ENCODE measurements around the gene GNG12.

The GNG12 gene

DNA sequence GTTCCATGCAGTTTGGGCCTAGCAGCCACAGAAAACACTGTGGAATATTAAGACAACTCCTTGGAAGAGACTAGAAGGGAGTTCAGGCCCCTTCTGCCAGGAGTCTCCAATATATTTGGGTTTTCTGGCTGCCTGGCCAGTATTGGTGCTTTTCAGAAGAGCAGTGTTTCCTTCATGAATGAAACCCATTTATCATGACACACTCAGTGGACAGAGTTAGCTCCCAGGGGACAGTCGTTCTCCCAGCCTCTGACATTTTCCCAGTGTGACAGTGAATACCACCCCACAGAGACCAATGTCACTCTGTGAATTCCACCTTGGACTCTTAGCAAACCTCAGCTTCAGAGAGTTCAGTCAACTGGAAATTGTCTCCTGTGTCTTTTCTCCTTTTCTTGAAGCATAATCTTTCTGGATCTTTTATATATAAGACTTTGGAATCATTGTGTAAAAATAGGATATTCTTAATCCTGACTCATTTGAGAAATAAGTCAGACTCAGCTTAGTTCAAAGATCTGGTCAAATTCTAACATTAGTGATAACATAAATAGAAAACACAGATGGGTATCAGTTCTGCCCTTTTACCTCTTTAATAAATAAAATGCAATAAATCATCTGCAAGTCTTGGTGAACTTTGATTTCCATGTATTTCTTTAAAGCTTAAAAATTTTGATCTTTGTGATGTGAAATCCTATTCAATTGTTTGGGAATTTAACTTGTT, 40.4 kb downstream of the GNG12 start:
- no peak overlapping the region for H3K27ac ChIP-seq
- TF ChIP-seq CTCF (conservative IDR thresholded peaks at IDR 0.05; ENCODE audit: low read depth), result no peak
- no peak for DNase-seq (ENCODE audit: low spot score)
- POLR2A ChIA-PET (ENCODE audit: low non-redundant PET), result no interaction called here
- CTCF ChIA-PET, result interaction anchor here (0.6 kb wide), 1 partner anchor 43 kb away, joined by 3 read pairs; no protein-coding TSS in a partner anchor

DNA sequence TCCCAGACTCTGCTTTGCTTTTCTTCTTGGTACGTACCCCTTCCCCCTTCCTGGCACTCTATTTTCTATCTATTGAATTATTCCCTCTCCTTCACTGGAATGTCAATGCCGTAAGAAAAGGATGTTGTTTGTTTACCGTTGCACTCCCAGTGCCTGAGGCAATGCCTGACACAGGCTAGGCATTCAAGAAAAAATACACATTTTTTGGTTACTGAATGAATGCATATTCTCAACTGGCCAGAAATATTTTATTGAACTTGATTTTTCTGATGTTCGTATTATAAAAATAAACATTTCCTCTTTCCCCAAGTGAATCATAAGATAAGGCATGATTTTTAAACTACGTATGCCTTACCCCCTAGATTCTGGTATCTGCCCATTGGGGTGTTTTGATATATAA, 41.2 kb downstream of the GNG12 start:
- TF ChIP-seq CTCF (conservative IDR thresholded peaks at IDR 0.05; ENCODE audit: low read depth), result no peak
- ChIA-PET CTCF (interaction anchor here (1.1 kb wide), 1 partner anchor 27 kb away, joined by 3 read pairs; no protein-coding TSS in a partner anchor), POLR2A (ENCODE audit: low non-redundant PET) (no interaction called here)
- peak; percentile 59 for DNase-seq (ENCODE audit: low spot score)
- H3K27ac ChIP-seq, result no peak overlapping the region; the same call in 1 of the 2 replicates

DNA sequence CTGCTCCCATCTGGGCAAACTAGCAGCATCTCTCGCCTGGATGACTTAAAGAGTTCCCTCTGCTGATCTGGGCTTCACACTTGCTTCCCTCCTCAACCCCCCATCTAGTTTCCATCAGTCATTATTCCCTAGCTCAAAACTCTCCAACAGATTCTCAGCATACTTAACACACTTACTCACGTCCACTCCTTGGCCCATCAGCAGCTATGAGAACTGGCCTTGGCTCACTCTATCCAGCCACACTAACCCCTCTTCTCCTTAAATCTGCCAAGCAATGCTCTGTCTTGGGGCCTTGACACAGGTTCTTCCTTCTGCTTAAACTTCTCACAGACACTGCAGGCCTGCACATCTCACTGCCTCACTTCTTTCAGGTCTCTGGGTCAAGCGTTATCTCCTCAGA, 41.6 kb downstream of the GNG12 start:
- TF ChIP-seq CTCF (conservative IDR thresholded peaks at IDR 0.05; ENCODE audit: low read depth), result no peak
- ChIA-PET POLR2A (ENCODE audit: low non-redundant PET) (no interaction called here), CTCF (interaction anchor here (0.7 to 1.1 kb wide), 2 partner anchors 26 to 40 kb away, joined by 3 read pairs; no protein-coding TSS in a partner anchor)
- DNase-seq (ENCODE audit: low spot score), result peak; percentile 79
- no peak overlapping the region; the same call in 1 of the 2 replicates for H3K27ac ChIP-seq

- ChIA-PET CTCF (interaction anchor here (0.7 to 1.1 kb wide), 3 partner anchors 26 to 256 kb away, joined by 3 read pairs; no protein-coding TSS in a partner anchor), POLR2A (ENCODE audit: low non-redundant PET) (no interaction called here)
- no peak for TF ChIP-seq CTCF (conservative IDR thresholded peaks at IDR 0.05; ENCODE audit: low read depth)
- DNase-seq (ENCODE audit: low spot score), result no peak
- H3K27ac ChIP-seq, result no peak overlapping the region
Measured at GRCh38 chr1:67791261-67791660, 42.0 kb downstream of the GNG12 start.

DNA sequence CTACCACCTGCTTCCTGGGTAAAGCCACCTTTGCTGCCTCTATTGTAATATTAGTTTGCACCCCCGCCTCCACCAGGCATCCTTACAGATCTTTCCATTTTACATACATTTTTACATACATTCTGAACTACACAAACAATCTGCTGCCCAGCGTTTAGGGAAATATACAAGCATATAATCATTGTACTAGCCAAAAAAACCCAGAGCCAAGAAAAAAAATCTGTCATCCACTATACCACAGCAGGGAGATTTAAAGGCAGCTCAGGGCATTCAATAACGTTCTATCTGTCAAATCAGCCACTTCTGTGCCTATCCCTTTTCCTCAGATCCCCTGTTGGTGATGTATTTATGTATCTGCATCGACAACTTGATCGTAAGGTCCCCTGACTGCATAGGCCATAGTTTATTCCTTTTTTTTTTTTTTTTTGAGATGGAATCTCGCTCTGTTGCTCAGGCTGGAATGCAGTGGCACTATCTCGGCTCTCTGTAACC, 43.0 kb downstream of the GNG12 start:
- H3K27ac ChIP-seq, result no peak overlapping the region
- no peak for TF ChIP-seq CTCF (conservative IDR thresholded peaks at IDR 0.05; ENCODE audit: low read depth)
- ChIA-PET CTCF (interaction anchor here (0.6 kb wide), 1 partner anchor 495 kb away, joined by 3 read pairs; no protein-coding TSS in a partner anchor), POLR2A (ENCODE audit: low non-redundant PET) (no interaction called here)
- DNase-seq (ENCODE audit: low spot score), result no peak

DNA sequence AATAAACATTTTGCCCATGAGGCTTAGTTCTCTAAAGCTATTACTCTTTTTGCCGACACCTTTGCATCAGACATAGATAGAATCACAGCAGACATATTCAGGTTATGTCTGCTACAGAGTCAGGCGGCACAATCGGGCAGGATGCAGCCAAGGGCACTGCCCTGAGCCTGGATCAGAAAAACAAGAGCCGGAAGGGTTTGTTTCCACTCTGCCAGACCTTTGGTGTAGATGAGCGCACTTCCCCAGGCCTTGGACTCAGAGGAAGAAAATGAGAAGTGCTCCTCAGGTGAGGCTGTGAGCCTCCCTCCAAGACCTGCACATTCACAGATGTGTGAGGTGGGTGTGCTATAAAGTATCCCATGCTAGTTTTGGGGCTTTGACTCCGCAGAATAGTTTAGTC, 43.7 kb downstream of the GNG12 start:
- DNase-seq (ENCODE audit: low spot score), result no peak
- no peak for TF ChIP-seq CTCF (conservative IDR thresholded peaks at IDR 0.05; ENCODE audit: low read depth)
- no peak overlapping the region for H3K27ac ChIP-seq
- POLR2A ChIA-PET (ENCODE audit: low non-redundant PET), result no interaction called here
- CTCF ChIA-PET, result no interaction called here

Data from RWPE1 (cell line).